ENCODE results near the gene SETD2.

DNA sequence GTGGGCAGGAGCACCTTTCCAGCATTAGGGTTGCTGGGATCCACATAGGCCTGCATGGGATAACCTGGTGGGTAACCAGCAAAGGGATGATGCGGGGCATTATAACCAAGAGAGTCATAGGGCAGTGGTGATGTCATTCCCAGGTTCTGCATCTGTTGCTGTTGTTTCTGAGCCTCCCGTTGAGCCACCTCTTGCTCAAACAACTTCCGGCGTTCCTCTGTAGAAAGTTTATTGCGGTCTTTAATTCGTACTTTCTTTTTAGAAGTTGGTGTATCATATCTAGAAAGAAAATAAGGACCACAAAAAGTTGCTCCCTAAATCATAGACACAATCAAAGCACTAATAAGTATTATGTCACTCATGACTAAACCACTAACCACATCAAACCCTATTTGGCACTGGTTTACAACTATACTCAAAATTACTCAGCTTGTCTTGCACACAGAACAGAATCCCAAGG is 106.7 kb downstream of the SETD2 start:
- TF ChIP-seq, protein P1, sequence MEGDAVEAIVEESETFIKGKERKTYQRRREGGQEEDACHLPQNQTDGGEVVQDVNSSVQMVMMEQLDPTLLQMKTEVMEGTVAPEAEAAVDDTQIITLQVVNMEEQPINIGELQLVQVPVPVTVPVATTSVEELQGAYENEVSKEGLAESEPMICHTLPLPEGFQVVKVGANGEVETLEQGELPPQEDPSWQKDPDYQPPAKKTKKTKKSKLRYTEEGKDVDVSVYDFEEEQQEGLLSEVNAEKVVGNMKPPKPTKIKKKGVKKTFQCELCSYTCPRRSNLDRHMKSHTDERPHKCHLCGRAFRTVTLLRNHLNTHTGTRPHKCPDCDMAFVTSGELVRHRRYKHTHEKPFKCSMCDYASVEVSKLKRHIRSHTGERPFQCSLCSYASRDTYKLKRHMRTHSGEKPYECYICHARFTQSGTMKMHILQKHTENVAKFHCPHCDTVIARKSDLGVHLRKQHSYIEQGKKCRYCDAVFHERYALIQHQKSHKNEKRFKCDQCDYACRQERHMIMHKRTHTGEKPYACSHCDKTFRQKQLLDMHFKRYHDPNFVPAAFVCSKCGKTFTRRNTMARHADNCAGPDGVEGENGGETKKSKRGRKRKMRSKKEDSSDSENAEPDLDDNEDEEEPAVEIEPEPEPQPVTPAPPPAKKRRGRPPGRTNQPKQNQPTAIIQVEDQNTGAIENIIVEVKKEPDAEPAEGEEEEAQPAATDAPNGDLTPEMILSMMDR (IDR thresholded peaks at IDR 0.05 in 8 of 11, conservative IDR thresholded peaks at IDR 0.05 in 3 of 11) = no peak
- no peak for TF ChIP-seq POLR2A (IDR thresholded peaks at IDR 0.05)
